ENCODE results near the gene MEDAG. TPM values are rescaled to one million over a fixed set of nuclear protein-coding genes. Genes with fewer than 3 reads are reported as not detected.

Gene MEDAG
- polyA plus RNA-seq, 1 of the 3 experiments (the other 2 are of a cell fraction) = not detected

DNA sequence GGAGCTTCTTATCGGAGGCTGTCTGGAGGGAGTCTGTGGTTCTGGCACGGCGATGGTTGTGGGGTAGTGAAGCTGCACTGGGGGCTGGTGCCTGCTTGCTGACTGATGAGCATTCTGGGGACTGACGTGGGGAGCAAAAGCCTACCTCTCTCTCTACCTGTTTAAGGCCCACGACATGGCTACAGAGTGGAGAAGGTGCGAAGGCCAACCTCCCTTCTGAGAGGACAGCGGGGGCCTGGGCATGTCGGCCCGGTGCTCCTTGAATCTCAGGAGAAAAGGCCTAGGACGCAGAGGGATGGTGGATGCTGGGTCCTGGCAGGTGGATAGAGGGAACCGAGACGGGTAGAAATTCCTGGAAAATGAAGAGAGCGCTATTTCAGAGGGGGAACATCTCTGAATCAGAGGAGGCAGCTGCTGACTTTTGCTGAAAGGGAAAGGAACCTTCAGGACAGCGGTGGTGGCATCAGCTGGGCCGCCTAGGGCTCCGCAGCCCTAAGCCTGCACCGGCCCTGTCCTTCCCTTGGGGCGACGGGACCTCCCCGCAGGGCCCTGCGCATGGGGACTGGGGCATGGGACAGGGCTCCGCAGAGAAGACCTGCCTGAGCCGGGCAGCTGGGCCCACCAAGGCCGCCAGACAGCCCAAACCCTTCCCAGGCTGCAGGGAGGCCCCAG is 35.0 kb upstream of the MEDAG start (continued):
- no peak for TF ChIP-seq REST (IDR thresholded peaks at IDR 0.05; ENCODE audit: low read depth, low read length)
- TF ChIP-seq TEAD4 (IDR thresholded peaks at IDR 0.05; ENCODE audit: borderline replicate concordance, insufficient read depth) = no peak
- no peak for TF ChIP-seq MAX (IDR thresholded peaks at IDR 0.05; ENCODE audit: low read depth)
- TF ChIP-seq EZH2phosphoT487 (IDR thresholded peaks at IDR 0.05; ENCODE audit: borderline replicate concordance, low read depth) = no peak

DNA sequence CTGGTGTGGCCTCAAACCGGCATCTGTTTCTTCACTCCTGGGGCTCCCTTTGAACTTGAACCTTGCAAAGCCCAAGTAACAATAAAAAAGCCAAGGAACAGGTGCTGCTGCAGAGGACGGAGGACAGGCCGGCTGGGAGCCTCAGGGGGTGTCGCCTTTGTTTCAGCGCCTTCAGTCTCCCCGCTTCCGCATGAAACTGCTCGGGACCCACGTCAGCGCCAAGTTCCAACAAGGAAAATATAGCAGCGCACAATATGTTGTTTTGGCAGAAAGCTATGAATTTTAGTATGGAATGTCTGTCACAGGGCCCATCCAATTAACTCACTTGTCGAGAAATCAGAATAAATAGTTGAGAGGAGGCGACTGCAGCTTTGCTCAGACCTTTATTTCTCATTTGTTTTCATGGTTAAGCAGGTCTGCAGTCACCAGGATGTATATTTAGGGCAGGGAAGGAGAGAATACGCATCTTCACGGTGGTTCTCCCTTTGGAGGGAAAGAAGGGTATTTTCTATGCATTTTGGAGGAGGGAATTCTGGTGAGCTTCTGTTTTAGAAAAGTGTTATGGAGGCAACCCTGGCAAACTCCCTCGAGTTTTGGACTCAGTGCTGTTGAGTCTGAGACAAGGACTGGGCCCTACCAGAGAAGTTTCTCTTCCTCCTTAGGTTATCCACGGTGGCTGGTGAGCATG is 34.3 kb upstream of the MEDAG start:
- 97% methylated on average over 15 of the region's 17 CpGs for WGBS (ENCODE audit: low lambda C conversion rate)
- peak overlapping the region in 1 of 2 experiments; percentile 95; a peak in 1 of 4 replicates for H3K27ac ChIP-seq (ENCODE audit: low read depth in 2 of 2, low read length in 1 of 2)
- TF ChIP-seq FOSL2 (IDR thresholded peaks at IDR 0.05; ENCODE audit: borderline replicate concordance, low read depth) (no peak), YY1 (IDR thresholded peaks at IDR 0.05; ENCODE audit: low read depth) (no peak), FOXJ3 (CRISPR knock-in tag; IDR thresholded peaks at IDR 0.05) (no peak), IRF3 (IDR thresholded peaks at IDR 0.05; ENCODE audit: low read depth, low read length) (no peak), EZH2phosphoT487 (IDR thresholded peaks at IDR 0.05; ENCODE audit: borderline replicate concordance, low read depth) (no peak), SIN3A (IDR thresholded peaks at IDR 0.05; ENCODE audit: borderline replicate concordance, low read depth, low read length) (no peak), FOXM1 (IDR thresholded peaks at IDR 0.05; ENCODE audit: low read depth) (no peak), REST (IDR thresholded peaks at IDR 0.05; ENCODE audit: low read depth, low read length) (no peak), MXI1 (IDR thresholded peaks at IDR 0.05; ENCODE audit: low read depth, low read length) (no peak), RAD21 (IDR thresholded peaks at IDR 0.05; ENCODE audit: low read length) (no peak), TCF12 (IDR thresholded peaks at IDR 0.05) (no peak), POLR2AphosphoS5 (IDR thresholded peaks at IDR 0.05; ENCODE audit: low read depth, low read length) (no peak), MEF2A (IDR thresholded peaks at IDR 0.05; ENCODE audit: borderline replicate concordance, low read depth) (no peak), GABPA (IDR thresholded peaks at IDR 0.05; ENCODE audit: low read depth) (no peak), SMC3 (IDR thresholded peaks at IDR 0.05; ENCODE audit: low read depth, low read length) (no peak)
- TF ChIP-seq, protein P1, sequence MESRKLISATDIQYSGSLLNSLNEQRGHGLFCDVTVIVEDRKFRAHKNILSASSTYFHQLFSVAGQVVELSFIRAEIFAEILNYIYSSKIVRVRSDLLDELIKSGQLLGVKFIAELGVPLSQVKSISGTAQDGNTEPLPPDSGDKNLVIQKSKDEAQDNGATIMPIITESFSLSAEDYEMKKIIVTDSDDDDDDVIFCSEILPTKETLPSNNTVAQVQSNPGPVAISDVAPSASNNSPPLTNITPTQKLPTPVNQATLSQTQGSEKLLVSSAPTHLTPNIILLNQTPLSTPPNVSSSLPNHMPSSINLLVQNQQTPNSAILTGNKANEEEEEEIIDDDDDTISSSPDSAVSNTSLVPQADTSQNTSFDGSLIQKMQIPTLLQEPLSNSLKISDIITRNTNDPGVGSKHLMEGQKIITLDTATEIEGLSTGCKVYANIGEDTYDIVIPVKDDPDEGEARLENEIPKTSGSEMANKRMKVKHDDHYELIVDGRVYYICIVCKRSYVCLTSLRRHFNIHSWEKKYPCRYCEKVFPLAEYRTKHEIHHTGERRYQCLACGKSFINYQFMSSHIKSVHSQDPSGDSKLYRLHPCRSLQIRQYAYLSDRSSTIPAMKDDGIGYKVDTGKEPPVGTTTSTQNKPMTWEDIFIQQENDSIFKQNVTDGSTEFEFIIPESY (IDR thresholded peaks at IDR 0.05; ENCODE audit: borderline replicate concordance, low read depth) = no peak

More for the DNA sequence above, 34.3 kb upstream of the MEDAG start:
- Histone ChIP-seq H3K9ac (no peak overlapping the region), H3K9me3 (no peaks in the 10 kb centered on the region), H3K79me2 (ENCODE audit: insufficient read depth) (no peaks in the 10 kb centered on the region), H3K27me3 (ENCODE audit: insufficient read depth) (no peaks in the 10 kb centered on the region), H3K4me1 (ENCODE audit: control insufficient read depth in 1 of 2, insufficient read depth in 2 of 2, low read depth in 1 of 2, low read length in 1 of 2) (peaks cover 33 to 36% of the 10 kb centered on the region in 2 experiments), H3K9me2 (no peaks in the 10 kb centered on the region), H2AFZ (ENCODE audit: low read depth) (no peak overlapping the region), H3K4me2 (peak overlapping the region; percentile 69; the same call in 1 of the 2 replicates), H3F3A (replicated peaks; ENCODE audit: insufficient read depth) (peaks cover 18% of the 10 kb centered on the region), H3K36me3 (replicated peaks in 1 of 2; ENCODE audit: control insufficient read depth in 1 of 2, insufficient read depth in 2 of 2, low read length in 1 of 2) (no peaks in the 10 kb centered on the region), H3K4me3 (ENCODE audit: low read depth in 2 of 2, low read length in 1 of 2) (no peak overlapping the region), H4K20me1 (ENCODE audit: insufficient read depth) (no peaks in the 10 kb centered on the region)
- POLR2A ChIA-PET = no interaction called here
- CTCF ChIA-PET = interaction anchor here (1.3 to 1.5 kb wide), 3 partner anchors 9 to 173 kb away, joined by 3 to 7 read pairs (median 4); no protein-coding TSS in a partner anchor
- DNase-seq = no peak
